Dermis microvascular lymphatic vessel endothelial cell (primary cell): Measurements from ENCODE around the gene DHX8. TPM values are rescaled to one million over a fixed set of nuclear protein-coding genes. Genes with fewer than 3 reads are reported as not detected.
"Not testable (repeated sequence)": the region's sequence is repeated elsewhere in the genome, so short reads cannot be mapped to it uniquely, and the experiment has no call there.

Experiments used
- DNase-seq, 2 donors: peaks; one replicate each; pipeline versions ENCODE4 v3.0.0 to v3.0.0-alpha.2; 2010; ENCODE audit warnings: low read depth in 2 of 2
- total RNA-seq: library from RNA; depleted of rRNA; stranded (reverse); fragments of >200 nt; gene quantifications from 2 replicates; pipeline ENCODE4 v1.2.1, GENCODE V29; 2014

Gene DHX8
- 38.9 and 47.3 TPM in 2 replicates for total RNA-seq

GRCh38 chr17:43483674-43484551, at the start of gene DHX8:
Gene DHX8 (plus strand): TSS chr17:43483975. CDS start chr17:43484038, 63 bp downstream.
- peak; percentile 98 to 99 for DNase-seq

- no peak for DNase-seq
Measured at GRCh38 chr17:43434902-43435319, 48.9 kb upstream of the DHX8 start.

GRCh38 chr17:43437756-43438155, 46.0 kb upstream of the DHX8 start:
- DNase-seq: no peak

- no peak for DNase-seq
Measured at GRCh38 chr17:43438626-43439025, 45.1 kb upstream of the DHX8 start.

- DNase-seq: no peak
Measured at GRCh38 chr17:43439041-43439440, 44.7 kb upstream of the DHX8 start.

- DNase-seq: no peak
Measured at GRCh38 chr17:43442711-43443110, 41.1 kb upstream of the DHX8 start.

- DNase-seq: no peak
Measured at GRCh38 chr17:43443381-43443780, 40.4 kb upstream of the DHX8 start.

GRCh38 chr17:43444223-43445008, 39.4 kb upstream of the DHX8 start:
- no peak for DNase-seq

- DNase-seq: no peak
Measured at GRCh38 chr17:43445009-43445589, 38.7 kb upstream of the DHX8 start.

- no peak for DNase-seq
Measured at GRCh38 chr17:43446773-43447172, 37.0 kb upstream of the DHX8 start.

GRCh38 chr17:43448720-43449469, 34.9 kb upstream of the DHX8 start:
- no peak for DNase-seq

GRCh38 chr17:43449470-43450248, 34.1 kb upstream of the DHX8 start:
- DNase-seq: no peak

- DNase-seq: not testable (repeated sequence)
Measured at GRCh38 chr17:43450791-43451190, 33.0 kb upstream of the DHX8 start.

GRCh38 chr17:43451741-43452140, 32.0 kb upstream of the DHX8 start:
- DNase-seq: not testable (repeated sequence)

- no peak for DNase-seq
Measured at GRCh38 chr17:43453331-43453812, 30.4 kb upstream of the DHX8 start.

- no peak for DNase-seq
Measured at GRCh38 chr17:43454868-43455267, 28.9 kb upstream of the DHX8 start.

GRCh38 chr17:43456029-43456428, 27.7 kb upstream of the DHX8 start:
- no peak for DNase-seq

GRCh38 chr17:43456661-43457361, 27.0 kb upstream of the DHX8 start:
- peak; percentile 24 to 35 for DNase-seq

- no peak for DNase-seq
Measured at GRCh38 chr17:43457362-43457692, 26.4 kb upstream of the DHX8 start.

- not testable (repeated sequence) for DNase-seq
Measured at GRCh38 chr17:43459878-43460277, 23.9 kb upstream of the DHX8 start.
